ENCODE results near the gene KCNN4. TPM values are rescaled to one million over a fixed set of nuclear protein-coding genes. Genes with fewer than 3 reads are reported as not detected.

KCNN4 gene
- polyA plus RNA-seq, 1 of the 3 experiments (the other 2 are of a cell fraction) = 22.2 TPM

GRCh38 chr19:43738780-43739211, 42.0 kb downstream of the KCNN4 start:
- no peaks in the 10 kb centered on the region for H3K27me3 ChIP-seq (ENCODE audit: insufficient read depth)
- no peak overlapping the region for H2AFZ ChIP-seq (ENCODE audit: low read depth)
- no peaks in the 10 kb centered on the region for H4K20me1 ChIP-seq (ENCODE audit: insufficient read depth)
- no peak for DNase-seq
- H3K9me2 ChIP-seq = no peaks in the 10 kb centered on the region
- CTCF ChIA-PET = interaction anchor here (0.7 to 2.9 kb wide), 5 partner anchors 13 to 184 kb away, joined by 3 to 8 read pairs (median 3); no protein-coding TSS in a partner anchor
- POLR2A ChIA-PET = interaction anchor here (1.4 kb wide), 1 partner anchor 10 kb away, joined by 6 read pairs; no protein-coding TSS in a partner anchor
- peaks cover 66% of the 10 kb centered on the region in 2 experiments for H3K36me3 ChIP-seq (replicated peaks in 1 of 2; ENCODE audit: control insufficient read depth in 1 of 2, insufficient read depth in 2 of 2, low read length in 1 of 2)
- no peak overlapping the region for H3K4me3 ChIP-seq (ENCODE audit: low read depth in 2 of 2, low read length in 1 of 2)
- H3K27ac ChIP-seq (ENCODE audit: low read depth in 2 of 2, low read length in 1 of 2) = no peak overlapping the region
- H3K4me2 ChIP-seq = no peak overlapping the region
- no peak overlapping the region for H3K9ac ChIP-seq
- no peaks in the 10 kb centered on the region for H3K79me2 ChIP-seq (ENCODE audit: insufficient read depth)
- H3K4me1 ChIP-seq (ENCODE audit: control insufficient read depth in 1 of 2, insufficient read depth in 2 of 2, low read depth in 1 of 2, low read length in 1 of 2) = no peaks in the 10 kb centered on the region
- TF ChIP-seq EP300 (IDR thresholded peaks at IDR 0.05; ENCODE audit: borderline replicate concordance in 1 of 2, low read depth in 1 of 2, low read length in 1 of 2) = no peak
- no peak for TF ChIP-seq TCF12 (IDR thresholded peaks at IDR 0.05)
- TF ChIP-seq NRF1 (IDR thresholded peaks at IDR 0.05; ENCODE audit: low read depth, low read length) = no peak
- TF ChIP-seq RCOR1 (IDR thresholded peaks at IDR 0.05; ENCODE audit: low read length) = no peak
- no peak for TF ChIP-seq FOSL2 (IDR thresholded peaks at IDR 0.05; ENCODE audit: borderline replicate concordance, low read depth)
- no peak for TF ChIP-seq IRF3 (IDR thresholded peaks at IDR 0.05; ENCODE audit: low read depth, low read length)
- TF ChIP-seq USF2 (IDR thresholded peaks at IDR 0.05; ENCODE audit: borderline replicate concordance, low read depth, low read length) = no peak
- peaks cover 7% of the 10 kb centered on the region for H3F3A ChIP-seq (replicated peaks; ENCODE audit: insufficient read depth)
- no peaks in the 10 kb centered on the region for H3K9me3 ChIP-seq
- WGBS (ENCODE audit: low lambda C conversion rate) = 78% methylated on average over 5 of the region's 5 CpGs

GRCh38 chr19:43735957-43736356, 44.8 kb downstream of the KCNN4 start:
- ChIA-PET CTCF (interaction anchor here (0.9 to 4.4 kb wide), 4 partner anchors 10 to 141 kb away, joined by 3 to 27 read pairs (median 10); no protein-coding TSS in a partner anchor), POLR2A (no interaction called here)
- no peak for DNase-seq
- Histone ChIP-seq H4K20me1 (ENCODE audit: insufficient read depth) (no peaks in the 10 kb centered on the region), H3K4me2 (no peak overlapping the region), H2AFZ (ENCODE audit: low read depth) (no peak overlapping the region), H3K27me3 (ENCODE audit: insufficient read depth) (no peaks in the 10 kb centered on the region), H3K4me1 (ENCODE audit: control insufficient read depth in 1 of 2, insufficient read depth in 2 of 2, low read depth in 1 of 2, low read length in 1 of 2) (peaks cover 0 to 20% of the 10 kb centered on the region in 2 experiments; a peak in 1 of 4 replicates), H3K79me2 (ENCODE audit: insufficient read depth) (no peaks in the 10 kb centered on the region), H3K4me3 (ENCODE audit: low read depth in 2 of 2, low read length in 1 of 2) (no peak overlapping the region), H3K9me2 (no peaks in the 10 kb centered on the region), H3K27ac (ENCODE audit: low read depth in 2 of 2, low read length in 1 of 2) (no peak overlapping the region), H3K36me3 (replicated peaks in 1 of 2; ENCODE audit: control insufficient read depth in 1 of 2, insufficient read depth in 2 of 2, low read length in 1 of 2) (peaks cover 55 to 85% of the 10 kb centered on the region in 2 experiments), H3F3A (replicated peaks; ENCODE audit: insufficient read depth) (peaks cover 3% of the 10 kb centered on the region), H3K9ac (no peak overlapping the region), H3K9me3 (no peaks in the 10 kb centered on the region)
- TF ChIP-seq TEAD4 (IDR thresholded peaks at IDR 0.05; ENCODE audit: borderline replicate concordance, insufficient read depth) (no peak), YY1 (IDR thresholded peaks at IDR 0.05; ENCODE audit: low read depth) (no peak), EP300 (IDR thresholded peaks at IDR 0.05; ENCODE audit: borderline replicate concordance in 1 of 2, low read depth in 1 of 2, low read length in 1 of 2) (no peak), NFIC (IDR thresholded peaks at IDR 0.05; ENCODE audit: borderline replicate concordance) (no peak), TAF1 (IDR thresholded peaks at IDR 0.05; ENCODE audit: borderline replicate concordance, low read depth, low read length) (no peak), CHD2 (IDR thresholded peaks at IDR 0.05; ENCODE audit: low read length, partially characterized antibody) (no peak), REST (IDR thresholded peaks at IDR 0.05; ENCODE audit: low read depth, low read length) (no peak), FOXM1 (IDR thresholded peaks at IDR 0.05; ENCODE audit: low read depth) (no peak)

Measured in SK-N-SH (cell line).